GM12874 (cell line): Measurements from ENCODE around the gene ABHD2.

Experiments used
- CTCF ChIP-seq: IDR thresholded peaks from 2 replicates; pipeline ENCODE4 v1.5.1; 2011; ENCODE audit warnings: low read depth, mild to moderate bottlenecking, control low read depth, low read length, moderate library complexity; ENCODE audit not compliant: insufficient read depth

The ABHD2 gene

GRCh38 chr15:89201465-89202005 is 113.3 kb downstream of the ABHD2 start:
- no peak for TF ChIP-seq CTCF

GRCh38 chr15:89203705-89204273 is 115.5 kb downstream of the ABHD2 start:
- TF ChIP-seq CTCF: no peak

- no peak for TF ChIP-seq CTCF
Observed at GRCh38 chr15:89205991-89206585, 117.8 kb downstream of the ABHD2 start.

GRCh38 chr15:89206908-89207331 is 118.7 kb downstream of the ABHD2 start:
- TF ChIP-seq CTCF: peak; percentile 99

- no peak for TF ChIP-seq CTCF
Observed at GRCh38 chr15:89208256-89208655, 120.0 kb downstream of the ABHD2 start.

- TF ChIP-seq CTCF: no peak
Observed at GRCh38 chr15:89209057-89209456, 120.8 kb downstream of the ABHD2 start.

GRCh38 chr15:89211678-89212170 is 123.5 kb downstream of the ABHD2 start:
- TF ChIP-seq CTCF: no peak
